OCI-LY7 (cell line): Measurements from ENCODE around the gene TBC1D23.

ENCODE experiments used
- EZH2phosphoT487 ChIP-seq: fragments of 200-600 bp; sonication (generic); IDR thresholded peaks from 2 replicates; pipeline ENCODE4 v1.6.1; 2018; ENCODE audit warnings: low read depth, borderline replicate concordance, mild to moderate bottlenecking, mixed run types, antibody characterized with exemption, low read length, moderate library complexity, mixed read lengths
- TF ChIP-seq, protein P1 (sequence below): fragments of 200-600 bp; sonication (generic); conservative IDR thresholded peaks from 2 replicates; pipeline ENCODE4 v1.5.1; 2014; ENCODE audit warnings: mild to moderate bottlenecking, antibody characterized with exemption, low read length, moderate library complexity, mixed read lengths

DNA sequence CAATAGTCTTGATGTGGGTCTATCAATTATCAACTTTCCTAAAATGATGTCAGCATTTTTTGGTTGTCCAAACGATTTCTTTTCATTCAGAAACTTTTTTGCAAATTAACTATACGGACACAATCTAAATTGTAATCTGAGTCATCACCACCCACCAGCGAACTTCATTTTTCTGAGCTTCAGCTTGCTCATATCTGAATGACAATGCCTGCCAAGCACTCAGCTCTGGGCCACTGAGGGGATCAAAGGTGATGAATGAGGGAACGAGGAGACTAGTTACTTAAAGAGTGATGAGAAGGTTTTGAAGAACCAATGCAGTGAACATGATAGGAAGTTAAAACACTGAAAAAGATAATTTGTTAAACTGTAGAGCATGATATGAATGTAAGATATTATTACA, 14.9 kb upstream of the TBC1D23 start:
- TF ChIP-seq, protein P1, sequence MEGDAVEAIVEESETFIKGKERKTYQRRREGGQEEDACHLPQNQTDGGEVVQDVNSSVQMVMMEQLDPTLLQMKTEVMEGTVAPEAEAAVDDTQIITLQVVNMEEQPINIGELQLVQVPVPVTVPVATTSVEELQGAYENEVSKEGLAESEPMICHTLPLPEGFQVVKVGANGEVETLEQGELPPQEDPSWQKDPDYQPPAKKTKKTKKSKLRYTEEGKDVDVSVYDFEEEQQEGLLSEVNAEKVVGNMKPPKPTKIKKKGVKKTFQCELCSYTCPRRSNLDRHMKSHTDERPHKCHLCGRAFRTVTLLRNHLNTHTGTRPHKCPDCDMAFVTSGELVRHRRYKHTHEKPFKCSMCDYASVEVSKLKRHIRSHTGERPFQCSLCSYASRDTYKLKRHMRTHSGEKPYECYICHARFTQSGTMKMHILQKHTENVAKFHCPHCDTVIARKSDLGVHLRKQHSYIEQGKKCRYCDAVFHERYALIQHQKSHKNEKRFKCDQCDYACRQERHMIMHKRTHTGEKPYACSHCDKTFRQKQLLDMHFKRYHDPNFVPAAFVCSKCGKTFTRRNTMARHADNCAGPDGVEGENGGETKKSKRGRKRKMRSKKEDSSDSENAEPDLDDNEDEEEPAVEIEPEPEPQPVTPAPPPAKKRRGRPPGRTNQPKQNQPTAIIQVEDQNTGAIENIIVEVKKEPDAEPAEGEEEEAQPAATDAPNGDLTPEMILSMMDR: no peak
- no peak for TF ChIP-seq EZH2phosphoT487
